CMK (cell line): Measurements from ENCODE around the gene BAG1.

Experiments used
- DNase-seq: peaks from one replicate; pipeline ENCODE4 v3.0.0-alpha.2; 2010; ENCODE audit warnings: low read depth

The BAG1 gene

DNA sequence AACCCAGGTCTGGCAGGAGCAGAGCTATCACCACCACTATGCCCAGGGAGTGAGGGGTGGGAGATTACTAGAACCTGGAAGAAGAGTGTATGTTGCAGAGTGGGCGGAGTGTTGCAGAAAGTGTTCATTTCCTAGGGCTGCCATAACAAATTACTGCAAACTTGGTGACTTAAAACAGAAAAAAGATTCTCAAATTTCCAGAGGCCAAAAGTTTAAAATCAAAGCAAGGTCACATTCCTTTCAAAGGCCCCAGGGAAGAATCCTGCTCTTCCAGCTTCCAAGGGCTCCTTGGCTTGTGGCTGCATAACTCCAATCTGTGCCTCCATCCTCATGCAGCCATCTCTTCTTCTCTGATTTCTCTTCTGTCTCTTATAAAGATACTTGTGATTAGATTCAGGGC is 55.1 kb downstream of the BAG1 start:
- DNase-seq, result no peak

DNA sequence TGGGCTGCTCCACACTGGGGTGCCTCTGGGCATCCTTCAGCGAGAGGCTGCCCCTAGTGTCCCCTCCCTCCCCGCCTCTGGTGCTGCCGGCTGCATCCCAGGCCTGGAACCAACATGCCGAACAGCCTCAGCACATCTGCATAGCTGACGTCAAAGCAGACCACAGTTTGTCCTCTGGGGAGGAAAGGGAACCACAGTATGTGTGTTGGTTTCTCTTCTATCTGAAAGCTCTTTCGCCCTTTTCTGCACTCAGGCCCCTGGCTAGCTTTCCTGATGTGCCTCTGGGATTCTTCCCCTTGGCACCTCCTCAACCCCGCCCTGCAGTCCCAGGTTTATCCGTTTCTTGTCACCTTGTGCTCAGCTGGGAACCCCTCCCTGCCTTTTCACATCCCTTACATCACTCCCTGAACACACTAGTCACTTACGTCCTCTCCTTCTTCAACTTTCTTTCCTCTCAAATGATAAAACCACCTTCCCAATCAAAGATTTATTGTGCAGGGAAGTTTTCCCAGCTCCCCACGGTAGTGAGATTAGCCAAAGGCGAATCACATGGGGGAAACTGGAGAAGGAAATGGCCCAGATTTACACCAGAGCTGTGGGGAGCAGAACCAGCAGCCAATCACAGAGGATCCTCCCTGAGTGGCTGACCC is 61.8 kb downstream of the BAG1 start:
- no peak for DNase-seq
